SK-N-SH (cell line): ENCODE results near the gene PTGFRN. TPM values are rescaled to one million over a fixed set of nuclear protein-coding genes. Genes with fewer than 3 reads are reported as not detected.

Source experiments
- CTCF ChIA-PET: fragments of 300-600, 350-600 bp; formaldehyde crosslinking; extraction: SDS; loops from one replicate; lab custom pipeline; 2021; lab: Yijun Ruan, JAX
- POLR2A ChIA-PET: fragments of 350-600 bp; sonication (Branson Sonifier 250); formaldehyde crosslinking; extraction: SDS; loops from one replicate; lab custom pipeline; 2020; ENCODE audit warnings: antibody characterized with exemption, inconsistent platforms; lab: Yijun Ruan, JAX
- DNase-seq: peaks from one replicate; pipeline ENCODE4 v3.0.0; 2012
- H2AFZ ChIP-seq: fragments of 200-600 bp; sonication (generic); 2 replicates; pipeline ENCODE4 v1.8.1; 2016; ENCODE audit warnings: antibody characterized with exemption, mild to moderate bottlenecking, low read depth
- H3F3A ChIP-seq: fragments of 200-600 bp; sonication (generic); replicated peaks from 2 replicates; pipeline ENCODE3; 2016; ENCODE audit warnings: antibody characterized with exemption, mild to moderate bottlenecking; ENCODE audit not compliant: insufficient read depth
- H3K27ac ChIP-seq, 2 experiments: fragments of 200-500 bp in 1 of 2; fragments of 200-600 bp in 1 of 2; sonication (Bioruptor generic) in 1 of 2; sonication (generic), shearing (Covaris generic) in 1 of 2; 2 replicates each; pipeline versions ENCODE4 v1.5.1 to v1.6.1; 2014 to 2016; ENCODE audit warnings: low read depth in 2 of 2, inconsistent platforms in 1 of 2, low read length in 1 of 2, mild to moderate bottlenecking in 1 of 2, mixed read lengths in 1 of 2
- H3K27me3 ChIP-seq: fragments of 200-600 bp; sonication (generic), shearing (Covaris generic); 2 replicates; pipeline ENCODE4 v1.6.1; 2016; ENCODE audit warnings: mixed run types; ENCODE audit not compliant: insufficient read depth
- H3K36me3 ChIP-seq, 2 experiments: fragments of 200-500 bp in 1 of 2; fragments of 200-600 bp in 1 of 2; sonication (Bioruptor generic) in 1 of 2; sonication (generic) in 1 of 2; replicated peaks in 1 of 2; 2 replicates each; pipeline versions ENCODE3 to v1.5.1; 2014 to 2016; ENCODE audit warnings: low read length in 1 of 2, mild to moderate bottlenecking in 1 of 2; ENCODE audit not compliant: insufficient read depth in 2 of 2, control insufficient read depth in 1 of 2
- H3K4me1 ChIP-seq, 2 experiments: fragments of 200-500 bp in 1 of 2; fragments of 200-600 bp in 1 of 2; sonication (Bioruptor generic) in 1 of 2; sonication (generic), shearing (Covaris generic) in 1 of 2; 2 replicates each; pipeline versions ENCODE4 v1.5.1 to v1.6.1; 2014 to 2016; ENCODE audit warnings: low read depth in 1 of 2, low read length in 1 of 2, mixed run types in 1 of 2; ENCODE audit not compliant: insufficient read depth in 2 of 2, control insufficient read depth in 1 of 2
- H3K4me2 ChIP-seq: fragments of 200-600 bp; sonication (generic), shearing (Covaris generic); 2 replicates; pipeline ENCODE4 v1.6.1; 2017; ENCODE audit warnings: mixed run types
- H3K4me3 ChIP-seq, 2 experiments: fragments of 200-500 bp in 1 of 2; fragments of 200-600 bp in 1 of 2; sonication (Bioruptor generic) in 1 of 2; sonication (generic), shearing (Covaris generic) in 1 of 2; 2 replicates each; pipeline versions ENCODE4 v1.5.1 to v1.8.1; 2014 to 2016; ENCODE audit warnings: low read depth in 2 of 2, inconsistent platforms in 1 of 2, low read length in 1 of 2, mild to moderate bottlenecking in 1 of 2, mixed read lengths in 1 of 2, moderate library complexity in 1 of 2
- H3K79me2 ChIP-seq: fragments of 200-600 bp; sonication (generic); 2 replicates; pipeline ENCODE4 v1.8.1; 2017; ENCODE audit warnings: mild to moderate bottlenecking; ENCODE audit not compliant: insufficient read depth
- H3K9ac ChIP-seq: fragments of 200-600 bp; sonication (generic); 2 replicates; pipeline ENCODE4 v1.6.1; 2017; ENCODE audit warnings: mixed run types
- H3K9me2 ChIP-seq: fragments of 200-600 bp; sonication (generic); 2 replicates; pipeline ENCODE4 v1.6.1; 2017; ENCODE audit warnings: mixed run types
- H3K9me3 ChIP-seq: fragments of 200-600 bp; sonication (generic); 2 replicates; pipeline ENCODE4 v1.6.1; 2017; ENCODE audit warnings: mixed run types, mild to moderate bottlenecking, moderate library complexity
- H4K20me1 ChIP-seq: fragments of 200-600 bp; sonication (generic); 2 replicates; pipeline ENCODE4 v1.6.1; 2017; ENCODE audit warnings: mild to moderate bottlenecking, mixed run types; ENCODE audit not compliant: insufficient read depth
- CHD2 ChIP-seq: fragments of 150-350 bp; IDR thresholded peaks from 2 replicates; pipeline ENCODE4 v1.6.1; 2018; ENCODE audit warnings: low read length; ENCODE audit not compliant: partially characterized antibody
- EP300 ChIP-seq, 2 experiments: IDR thresholded peaks; 2 replicates each; pipeline versions ENCODE4 v1.4.0 to v1.6.1; 2012; ENCODE audit warnings: borderline replicate concordance in 1 of 2, low read depth in 1 of 2, low read length in 1 of 2
- EZH2phosphoT487 ChIP-seq: fragments of 200-600 bp; sonication (generic); IDR thresholded peaks from 2 replicates; pipeline ENCODE4 v1.6.1; 2017; ENCODE audit warnings: low read depth, mixed run types, mild to moderate bottlenecking, antibody characterized with exemption, moderate library complexity, borderline replicate concordance
- FOXM1 ChIP-seq: IDR thresholded peaks from 2 replicates; pipeline ENCODE4 v1.4.0; 2012; ENCODE audit warnings: low read depth, mild to moderate bottlenecking
- GATA2 ChIP-seq: sonication (generic); formaldehyde crosslinking; IDR thresholded peaks from 2 replicates; pipeline ENCODE4 v1.5.0; 2020; ENCODE audit warnings: mild to moderate bottlenecking, missing genetic modification reagents
- JUND ChIP-seq: IDR thresholded peaks from 2 replicates; pipeline ENCODE4 v1.4.0; 2012
- MXI1 ChIP-seq: IDR thresholded peaks from 2 replicates; pipeline ENCODE4 v1.6.1; 2012; ENCODE audit warnings: mild to moderate bottlenecking, low read depth, low read length, improper control_type of control experiment
- NRF1 ChIP-seq: IDR thresholded peaks from 2 replicates; pipeline ENCODE4 v1.6.1; 2012; ENCODE audit warnings: low read depth, mild to moderate bottlenecking, low read length
- POLR2AphosphoS5 ChIP-seq: IDR thresholded peaks from 2 replicates; pipeline ENCODE4 v1.6.1; 2012; ENCODE audit warnings: low read depth, low read length
- RAD21 ChIP-seq: IDR thresholded peaks from 2 replicates; pipeline ENCODE4 v1.6.1; 2012; ENCODE audit warnings: mild to moderate bottlenecking, low read length
- RCOR1 ChIP-seq: fragments of 150-350 bp; IDR thresholded peaks from 2 replicates; pipeline ENCODE4 v1.6.1; 2017; ENCODE audit warnings: antibody characterized with exemption, low read length
- SIN3A ChIP-seq: IDR thresholded peaks from 2 replicates; pipeline ENCODE4 v1.6.1; 2012; ENCODE audit warnings: low read depth, mild to moderate bottlenecking, low read length, moderate library complexity, borderline replicate concordance
- TEAD4 ChIP-seq: IDR thresholded peaks from 2 replicates; pipeline ENCODE4 v1.4.0; 2012; ENCODE audit warnings: mild to moderate bottlenecking, borderline replicate concordance; ENCODE audit not compliant: insufficient read depth
- YY1 ChIP-seq: IDR thresholded peaks from 2 replicates; pipeline ENCODE4 v1.4.0; 2012; ENCODE audit warnings: low read depth, mild to moderate bottlenecking
- ZBTB33 ChIP-seq: IDR thresholded peaks from 2 replicates; pipeline ENCODE4 v1.4.0; 2012; ENCODE audit warnings: low read depth, borderline replicate concordance
- WGBS: methylation state at CpG from one replicate; pipeline ENCODE4 v1.1.6; 2017; ENCODE audit warnings: low lambda C conversion rate; 5-methylcytosine and 5-hydroxymethylcytosine counted together
- polyA plus RNA-seq, 3 experiments: library from polyadenylated mRNA; depleted of rRNA; stranded (reverse); fragments of >200 nt; gene quantifications; 2 replicates each; pipeline ENCODE4 v1.2.3, GENCODE V29; 2012

PTGFRN gene
- polyA plus RNA-seq, 1 of the 3 experiments (the other 2 are of a cell fraction) = 22.4 TPM

GRCh38 chr1:116921301-116921885, 11.7 kb downstream of the PTGFRN start:
- no peak for TF ChIP-seq ZBTB33
- no peak overlapping the region for H3K4me3 ChIP-seq
- H4K20me1 ChIP-seq = no peaks in the 10 kb centered on the region
- no peak overlapping the region for H3K27ac ChIP-seq
- H3F3A ChIP-seq = no peaks in the 10 kb centered on the region
- no peak overlapping the region for H2AFZ ChIP-seq
- no peak overlapping the region for H3K9ac ChIP-seq
- WGBS = 82% methylated on average over 6 of the region's 6 CpGs
- no peaks in the 10 kb centered on the region; the same call in 1 of the 2 replicates for H3K79me2 ChIP-seq
- H3K27me3 ChIP-seq = no peaks in the 10 kb centered on the region
- H3K9me3 ChIP-seq = no peaks in the 10 kb centered on the region
- ChIA-PET POLR2A (interaction anchor here (0.9 kb wide), 1 partner anchor 139 kb away, joined by 3 read pairs; the partner anchor contains the start of gene TTF2), CTCF (interaction anchor here (0.6 to 0.8 kb wide), 2 partner anchors 68 to 440 kb away, joined by 3 read pairs; no protein-coding TSS in a partner anchor)
- DNase-seq = no peak
- H3K9me2 ChIP-seq = no peaks in the 10 kb centered on the region
- no peak overlapping the region for H3K4me2 ChIP-seq
- H3K4me1 ChIP-seq = peaks cover 0 to 29% of the 10 kb centered on the region in 2 experiments; a peak in 1 of 4 replicates
- H3K36me3 ChIP-seq = no peaks in the 10 kb centered on the region

GRCh38 chr1:116921937-116922336, 12.2 kb downstream of the PTGFRN start:
- no peak overlapping the region for H2AFZ ChIP-seq
- no peaks in the 10 kb centered on the region for H3K36me3 ChIP-seq
- no peaks in the 10 kb centered on the region for H3K9me3 ChIP-seq
- H3K4me1 ChIP-seq = peaks cover 0 to 25% of the 10 kb centered on the region in 2 experiments; a peak in 1 of 4 replicates
- no peaks in the 10 kb centered on the region for H4K20me1 ChIP-seq
- 77% methylated on average over 5 of the region's 5 CpGs for WGBS
- H3K27ac ChIP-seq = no peak overlapping the region
- POLR2A ChIA-PET = no interaction called here
- no peak overlapping the region for H3K9ac ChIP-seq
- H3K4me3 ChIP-seq = no peak overlapping the region
- H3F3A ChIP-seq = no peaks in the 10 kb centered on the region
- H3K79me2 ChIP-seq = no peaks in the 10 kb centered on the region; the same call in 1 of the 2 replicates
- no peak overlapping the region for H3K4me2 ChIP-seq
- no peaks in the 10 kb centered on the region for H3K27me3 ChIP-seq
- CTCF ChIA-PET = no interaction called here
- DNase-seq = no peak
- no peak for TF ChIP-seq EZH2phosphoT487
- TF ChIP-seq MXI1 = no peak
- TF ChIP-seq NRF1 = no peak
- no peak for TF ChIP-seq RCOR1
- TF ChIP-seq TEAD4 = no peak
- no peak for TF ChIP-seq EP300 (IDR thresholded peaks at IDR 0.05; ENCODE audit: borderline replicate concordance in 1 of 2, low read depth in 1 of 2, low read length in 1 of 2)
- no peak for TF ChIP-seq GATA2 (CRISPR knock-in tag)
- no peak for TF ChIP-seq POLR2AphosphoS5
- no peak for TF ChIP-seq FOXM1
- no peak for TF ChIP-seq CHD2
- no peak for TF ChIP-seq SIN3A
- TF ChIP-seq JUND = no peak
- no peak for TF ChIP-seq RAD21
- TF ChIP-seq YY1 = no peak
- TF ChIP-seq, all 33 proteins: peak for 0
- H3K9me2 ChIP-seq = no peaks in the 10 kb centered on the region
